Measurements from ENCODE around the gene SCG5. TPM values are rescaled to one million over a fixed set of nuclear protein-coding genes. Genes with fewer than 3 reads are reported as not detected.

Gene SCG5
- total RNA-seq, 2 donors from 2014 or later: 10.9 to 17.2 TPM

GRCh38 chr15:32730677-32731654 is 89.5 kb downstream of the SCG5 start:
- H3K27ac Mint-ChIP-seq: no peak overlapping the region
- H3K9me3 Mint-ChIP-seq: peaks cover 5% of the 10 kb centered on the region
- Histone ChIP-seq H3K9ac (ENCODE audit: extremely low read depth, low read length, poor library complexity, severe bottlenecking) (no peak overlapping the region), H3K9me3 (ENCODE audit: control insufficient read depth, low read length) (no peaks in the 10 kb centered on the region), H3K27me3 (ENCODE audit: control insufficient read depth, insufficient read depth, low read length, poor library complexity, severe bottlenecking) (no peaks in the 10 kb centered on the region), H3K4me3 (ENCODE audit: low read length) (no peak overlapping the region), H3K36me3 (ENCODE audit: control insufficient read depth, insufficient read depth, low read length) (no peaks in the 10 kb centered on the region), H3K4me1 (ENCODE audit: control insufficient read depth, insufficient read depth, low read length) (no peaks in the 10 kb centered on the region), H3K27ac (ENCODE audit: low read depth, low read length) (no peak overlapping the region)
- peaks cover 12% of the 10 kb centered on the region for H3K4me1 Mint-ChIP-seq
- no peaks in the 10 kb centered on the region for H3K36me3 Mint-ChIP-seq (ENCODE audit: low read depth)
- H3K4me3 Mint-ChIP-seq: no peak overlapping the region
- peaks cover 16% of the 10 kb centered on the region for H3K27me3 Mint-ChIP-seq (ENCODE audit: insufficient read depth)
- WGBS, 2 experiments (ENCODE audit: insufficient coverage in 1 of 2, insufficient read length in 1 of 2): 70 to 76% methylated on average over 17 to 27 of the region's 27 CpGs
- peak; percentile 91 for DNase-seq
- TF ChIP-seq CTCF (conservative IDR thresholded peaks at IDR 0.05): no peak

DNA sequence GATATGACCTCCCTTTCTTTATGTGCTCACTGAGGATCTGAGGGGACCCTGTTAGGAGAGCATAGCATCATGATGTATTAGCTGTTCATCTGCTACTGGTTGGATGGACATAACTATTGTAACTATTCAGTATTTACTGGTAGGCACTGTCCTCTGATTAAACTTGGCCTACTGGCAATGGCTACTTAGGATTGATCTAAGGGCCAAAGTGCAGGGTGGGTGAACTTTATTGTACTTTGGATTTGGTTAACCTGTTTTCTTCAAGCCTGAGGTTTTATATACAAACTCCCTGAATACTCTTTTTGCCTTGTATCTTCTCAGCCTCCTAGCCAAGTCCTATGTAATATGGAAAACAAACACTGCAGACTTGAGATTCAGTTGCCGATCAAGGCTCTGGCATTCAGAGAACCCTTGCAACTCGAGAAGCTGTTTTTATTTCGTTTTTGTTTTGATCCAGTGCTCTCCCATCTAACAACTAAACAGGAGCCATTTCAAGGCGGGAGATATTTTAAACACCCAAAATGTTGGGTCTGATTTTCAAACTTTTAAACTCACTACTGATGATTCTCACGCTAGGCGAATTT is 91.2 kb downstream of the SCG5 start:
- Mint-ChIP-seq H3K9me3 (peaks cover 10% of the 10 kb centered on the region), H3K27me3 (ENCODE audit: insufficient read depth) (peaks cover 9% of the 10 kb centered on the region), H3K4me1 (peaks cover 12% of the 10 kb centered on the region), H3K27ac (no peak overlapping the region), H3K36me3 (ENCODE audit: low read depth) (peaks cover 3% of the 10 kb centered on the region), H3K4me3 (no peak overlapping the region)
- H3K27me3 ChIP-seq (ENCODE audit: control insufficient read depth, insufficient read depth, low read length, poor library complexity, severe bottlenecking): no peaks in the 10 kb centered on the region
- no peak for DNase-seq
- no peak for TF ChIP-seq CTCF (conservative IDR thresholded peaks at IDR 0.05)
- no peak overlapping the region for H3K9ac ChIP-seq (ENCODE audit: extremely low read depth, low read length, poor library complexity, severe bottlenecking)
- no peak overlapping the region for H3K4me3 ChIP-seq (ENCODE audit: low read length)
- H3K27ac ChIP-seq (ENCODE audit: low read depth, low read length): no peak overlapping the region
- 88 to 92% methylated on average over 4 to 5 of the region's 6 CpGs for WGBS, 2 experiments (ENCODE audit: insufficient coverage in 1 of 2, insufficient read length in 1 of 2)
- H3K4me1 ChIP-seq (ENCODE audit: control insufficient read depth, insufficient read depth, low read length): no peaks in the 10 kb centered on the region
- no peaks in the 10 kb centered on the region for H3K36me3 ChIP-seq (ENCODE audit: control insufficient read depth, insufficient read depth, low read length)
- no peaks in the 10 kb centered on the region for H3K9me3 ChIP-seq (ENCODE audit: control insufficient read depth, low read length)

DNA sequence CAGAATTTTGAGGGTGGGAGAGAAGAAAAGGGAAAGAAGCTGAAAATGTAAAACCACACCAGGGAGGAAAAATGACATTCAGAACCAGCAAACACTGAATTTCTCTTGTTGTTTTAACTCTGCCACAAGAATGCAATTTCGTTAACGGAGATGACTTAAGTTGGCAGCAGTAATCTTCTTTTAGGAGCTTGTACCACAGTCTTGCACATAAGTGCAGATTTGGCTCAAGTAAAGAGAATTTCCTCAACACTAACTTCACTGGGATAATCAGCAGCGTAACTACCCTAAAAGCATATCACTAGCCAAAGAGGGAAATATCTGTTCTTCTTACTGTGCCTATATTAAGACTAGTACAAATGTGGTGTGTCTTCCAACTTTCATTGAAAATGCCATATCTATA is 91.8 kb downstream of the SCG5 start:
- Mint-ChIP-seq H3K9me3 (peaks cover 7% of the 10 kb centered on the region), H3K4me3 (no peak overlapping the region), H3K36me3 (ENCODE audit: low read depth) (peaks cover 3% of the 10 kb centered on the region), H3K27ac (no peak overlapping the region), H3K4me1 (peaks cover 12% of the 10 kb centered on the region), H3K27me3 (ENCODE audit: insufficient read depth) (peaks cover 9% of the 10 kb centered on the region)
- no peaks in the 10 kb centered on the region for H3K4me1 ChIP-seq (ENCODE audit: control insufficient read depth, insufficient read depth, low read length)
- no peak for DNase-seq
- no peak overlapping the region for H3K4me3 ChIP-seq (ENCODE audit: low read length)
- H3K27ac ChIP-seq (ENCODE audit: low read depth, low read length): no peak overlapping the region
- H3K9ac ChIP-seq (ENCODE audit: extremely low read depth, low read length, poor library complexity, severe bottlenecking): no peak overlapping the region
- no peaks in the 10 kb centered on the region for H3K36me3 ChIP-seq (ENCODE audit: control insufficient read depth, insufficient read depth, low read length)
- no peak for TF ChIP-seq CTCF (conservative IDR thresholded peaks at IDR 0.05)
- no peaks in the 10 kb centered on the region for H3K27me3 ChIP-seq (ENCODE audit: control insufficient read depth, insufficient read depth, low read length, poor library complexity, severe bottlenecking)
- no peaks in the 10 kb centered on the region for H3K9me3 ChIP-seq (ENCODE audit: control insufficient read depth, low read length)
- WGBS, 2 experiments (ENCODE audit: insufficient coverage in 1 of 2, insufficient read length in 1 of 2): 50 to 59% methylated on average over 2 to 3 of the region's 3 CpGs
